Fibroblast of peridontal ligament (primary cell): ENCODE data around the gene CCDC178.
"Not testable (repeated sequence)": the region's sequence is repeated elsewhere in the genome, so short reads cannot be mapped to it uniquely, and the experiment has no call there.

ENCODE experiments used
- DNase-seq: peaks from one replicate; pipeline ENCODE4 v3.0.0-alpha.2; 2010; ENCODE audit errors: extremely low read depth

CCDC178 gene

DNA sequence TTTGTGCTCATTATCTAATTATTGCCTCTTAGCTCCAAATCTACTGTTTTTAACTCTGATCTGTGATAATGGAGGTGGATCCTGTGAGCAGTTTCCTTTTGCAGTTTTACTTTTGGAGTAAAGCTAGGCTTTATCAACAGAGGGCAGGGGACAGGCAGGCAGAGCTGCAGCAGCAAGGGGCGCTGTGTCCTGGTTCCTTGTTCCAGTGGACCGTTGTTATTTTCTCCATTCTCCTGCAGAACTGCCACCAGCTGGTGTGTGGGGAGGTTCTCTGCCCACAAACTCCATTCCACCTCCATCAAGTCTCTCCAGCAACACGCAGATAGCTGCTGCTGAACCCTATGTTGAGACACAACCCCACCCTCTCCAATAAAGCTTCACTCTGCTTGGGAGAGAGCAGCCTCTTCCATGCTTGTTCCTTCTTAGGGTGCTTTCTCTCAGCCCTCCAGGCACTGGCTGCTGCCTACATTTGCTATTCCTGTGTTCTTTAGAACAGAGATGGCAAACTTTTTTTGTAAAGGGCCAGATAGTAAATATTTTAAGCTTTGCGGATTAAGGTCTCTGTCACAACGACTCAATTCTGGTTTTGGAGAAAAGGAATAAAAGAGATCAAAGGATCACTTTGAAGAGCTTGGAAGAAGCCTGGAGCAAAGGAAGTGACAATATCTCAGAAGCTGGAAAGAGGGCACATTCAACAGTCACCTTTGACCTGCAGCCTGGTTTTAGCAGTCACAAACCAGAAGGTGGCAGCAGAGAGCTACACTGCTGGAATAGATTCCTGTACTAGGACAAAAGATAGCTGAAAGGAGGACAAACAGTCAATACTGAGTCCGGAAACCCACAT lies 208.8 kb downstream of the CCDC178 start:
- peak; percentile 80 for DNase-seq

DNA sequence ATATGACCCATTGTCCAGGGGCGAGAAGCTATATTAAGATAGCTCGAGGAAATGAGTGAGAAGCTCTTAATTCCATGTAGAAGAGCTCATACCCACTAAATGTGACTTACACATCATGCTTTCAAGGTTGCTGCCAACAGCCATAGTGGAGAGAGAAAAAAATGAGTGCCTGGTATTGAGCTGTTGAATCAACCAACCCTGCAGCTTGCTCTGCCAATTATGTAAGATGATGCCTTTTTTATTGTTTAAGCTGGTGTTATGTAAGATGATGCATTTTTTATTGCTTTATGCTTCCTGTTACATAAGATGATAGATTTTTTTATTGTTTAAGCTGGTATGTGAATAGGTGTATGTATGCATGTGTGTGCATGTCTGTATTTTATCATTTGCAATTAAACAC lies 228.2 kb downstream of the CCDC178 start:
- peak; percentile 2 for DNase-seq

DNA sequence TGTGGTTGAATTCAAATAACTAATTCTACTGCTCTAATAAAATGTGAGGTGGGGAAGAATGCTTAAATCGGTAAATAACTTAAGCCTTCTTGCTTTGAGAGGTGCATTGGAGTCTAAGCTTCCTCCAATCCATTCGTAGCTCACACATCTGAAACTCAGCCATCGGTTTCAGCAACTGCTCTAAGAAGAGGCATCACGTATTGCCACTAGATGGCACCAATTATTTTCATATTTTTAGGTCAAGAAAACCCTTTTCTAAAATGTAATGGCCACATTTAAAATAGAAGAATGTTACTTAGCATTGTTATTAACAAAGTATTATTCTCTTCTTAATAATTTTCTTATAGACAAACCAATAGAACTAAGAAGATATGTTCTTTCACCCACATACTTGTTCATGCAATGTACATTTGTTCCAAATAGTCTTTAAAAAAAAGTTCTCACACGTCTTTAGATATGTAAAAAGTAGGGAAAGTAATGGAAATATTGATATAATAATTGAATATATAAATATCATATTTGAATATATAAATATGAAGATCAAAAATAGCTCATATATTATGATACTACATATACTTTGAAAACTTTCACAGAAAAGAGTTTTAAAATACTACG lies 229.8 kb downstream of the CCDC178 start:
- peak; percentile 54 for DNase-seq

- no peak for DNase-seq
Observed at GRCh38 chr18:33205777-33206176, 234.7 kb downstream of the CCDC178 start.

DNA sequence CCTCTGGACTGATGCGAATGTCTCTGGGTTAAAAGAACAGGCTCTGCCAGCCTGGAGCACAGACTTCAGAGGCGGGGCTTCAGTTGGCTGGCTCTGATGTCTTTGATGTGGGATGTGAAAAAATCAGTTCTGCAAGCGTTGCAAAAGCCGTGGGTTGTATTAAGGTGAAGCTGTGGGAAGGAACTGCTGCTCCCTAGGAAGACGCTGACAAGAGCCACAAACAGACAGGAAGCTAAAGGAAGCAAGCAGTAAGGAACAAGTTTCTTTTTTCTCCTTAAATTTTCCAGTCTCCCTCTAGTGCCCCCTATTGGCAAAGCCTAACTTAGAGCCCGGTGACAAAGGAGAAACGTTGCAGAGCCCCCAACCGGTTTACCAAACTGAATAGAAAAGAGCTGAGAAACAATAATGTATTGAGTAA lies 239.0 kb downstream of the CCDC178 start:
- peak; percentile 69 for DNase-seq

GRCh38 chr18:33195795-33196194 lies 244.7 kb downstream of the CCDC178 start:
- no peak for DNase-seq

DNA sequence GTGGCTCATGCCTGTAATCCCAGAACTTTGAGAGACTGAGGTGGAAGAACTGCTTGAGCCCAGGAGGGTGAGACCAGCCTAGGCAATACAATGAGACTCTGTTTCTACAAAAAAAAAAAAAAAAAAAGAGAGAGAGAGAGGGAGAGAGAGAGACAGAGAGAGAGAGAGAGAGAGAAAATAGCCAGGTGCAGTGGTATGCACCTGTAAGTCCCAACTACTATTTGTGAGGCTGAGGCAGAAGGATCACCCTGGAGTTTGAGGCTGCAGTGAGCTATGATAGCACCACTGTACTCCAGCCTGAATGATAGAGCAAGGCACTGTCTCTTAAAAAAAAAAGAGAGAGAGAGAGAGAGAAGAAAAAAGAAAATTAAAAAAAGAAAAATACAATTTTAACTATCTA lies 245.7 kb downstream of the CCDC178 start:
- DNase-seq, result no peak

- no peak for DNase-seq
Observed at GRCh38 chr18:33184958-33185357, 255.6 kb downstream of the CCDC178 start.

DNA sequence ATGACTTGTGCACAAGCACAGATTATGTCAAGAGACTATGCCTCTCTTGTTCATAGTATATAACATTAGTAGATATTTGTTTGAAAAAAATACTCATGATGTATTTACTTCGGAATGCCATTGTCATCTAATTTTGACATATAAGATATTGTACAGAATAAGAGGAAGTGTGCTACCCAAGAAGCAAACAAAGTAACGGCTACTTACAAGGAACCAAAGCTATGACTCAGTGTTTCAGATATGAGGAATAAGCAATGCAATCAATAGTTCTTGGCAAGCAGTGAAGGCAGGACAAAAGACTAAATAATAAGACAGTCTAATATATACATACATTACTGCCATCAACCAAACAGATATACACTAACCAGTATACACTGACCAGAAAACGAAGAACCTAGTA lies 256.3 kb downstream of the CCDC178 start:
- DNase-seq, result no peak

DNA sequence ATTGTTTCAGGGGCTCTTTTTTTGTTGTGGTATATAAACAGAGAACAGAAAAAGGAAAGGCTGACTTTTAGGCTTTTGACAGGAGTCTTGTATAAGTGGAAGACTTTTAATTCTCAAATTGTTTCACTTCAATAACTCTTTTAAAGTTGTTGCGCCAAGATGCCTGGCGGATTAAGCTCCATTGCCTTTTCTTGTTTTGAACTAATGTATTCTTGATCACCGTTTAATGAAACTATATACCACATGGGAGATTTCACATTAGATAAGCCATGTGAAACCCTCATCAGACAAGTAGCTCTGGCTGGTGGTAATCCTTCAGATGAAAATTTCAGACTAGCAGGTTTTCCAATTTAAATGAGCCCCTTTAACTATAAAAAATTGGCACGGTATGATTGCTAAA lies 257.4 kb downstream of the CCDC178 start:
- DNase-seq, result no peak

GRCh38 chr18:33181016-33181415 lies 259.5 kb downstream of the CCDC178 start:
- no peak for DNase-seq

GRCh38 chr18:33169218-33169617 lies 271.3 kb downstream of the CCDC178 start:
- no peak for DNase-seq

GRCh38 chr18:33164121-33164520 lies 276.4 kb downstream of the CCDC178 start:
- DNase-seq, result not testable (repeated sequence)

DNA sequence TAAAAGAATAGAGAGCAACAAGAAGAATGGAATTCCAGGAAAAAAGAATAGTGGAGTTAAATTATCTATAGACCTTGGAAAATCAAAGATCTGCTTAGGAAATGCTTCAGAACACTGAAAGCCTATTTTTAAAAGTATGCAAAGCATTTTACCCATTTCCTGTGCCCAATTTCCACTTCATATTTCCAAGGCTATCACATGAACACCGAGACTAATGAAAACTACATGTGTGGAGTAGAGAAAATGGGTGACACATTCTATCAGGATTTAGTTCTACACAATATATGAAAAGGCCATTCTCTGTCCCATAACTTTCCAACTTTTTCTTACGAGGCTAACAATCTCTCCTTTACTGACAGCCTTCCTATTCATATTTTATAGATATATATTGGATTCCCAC lies 279.4 kb downstream of the CCDC178 start:
- peak; percentile 5 for DNase-seq

- no peak for DNase-seq
Observed at GRCh38 chr18:33159151-33159550, 281.4 kb downstream of the CCDC178 start.

DNA sequence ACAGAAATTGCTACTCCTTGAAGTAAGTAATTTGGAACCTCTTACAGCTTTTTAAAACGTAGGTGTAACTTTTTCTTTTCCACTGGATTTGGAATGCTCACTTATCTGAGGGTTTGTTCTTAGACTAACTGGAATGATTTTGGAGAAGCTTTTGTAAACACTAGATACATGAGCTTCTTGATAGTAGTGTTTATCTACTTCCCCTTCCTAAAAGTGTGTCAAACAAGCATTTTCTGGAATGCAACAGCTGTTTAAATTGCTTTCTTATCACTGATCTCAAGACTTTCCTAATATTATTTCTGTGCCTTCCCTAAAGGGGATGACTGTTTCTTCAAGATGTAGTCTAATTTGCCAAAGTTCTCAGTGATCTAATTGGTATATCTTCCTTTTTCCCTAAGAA lies 282.6 kb downstream of the CCDC178 start:
- no peak for DNase-seq

- no peak for DNase-seq
Observed at GRCh38 chr18:33156906-33157470, 283.5 kb downstream of the CCDC178 start.

DNA sequence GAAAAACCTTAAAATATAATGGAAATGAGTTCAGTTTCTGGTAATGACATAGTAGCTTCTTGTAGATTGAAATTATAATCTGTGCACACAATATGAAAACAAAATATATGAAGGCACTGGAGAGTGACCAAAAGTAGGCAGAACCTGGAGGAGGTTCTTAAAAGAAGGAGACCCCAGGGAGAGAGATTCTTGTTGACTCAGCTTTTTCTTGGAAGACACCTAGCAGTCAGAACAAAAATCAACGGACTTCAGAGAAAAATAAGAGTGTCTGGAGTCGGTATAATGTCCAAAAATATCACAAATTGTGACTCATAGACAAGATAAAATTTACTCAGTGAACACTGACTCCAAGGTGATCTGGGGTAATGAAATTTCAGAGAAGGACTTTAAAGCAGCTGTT lies 286.5 kb downstream of the CCDC178 start:
- DNase-seq, result no peak

DNA sequence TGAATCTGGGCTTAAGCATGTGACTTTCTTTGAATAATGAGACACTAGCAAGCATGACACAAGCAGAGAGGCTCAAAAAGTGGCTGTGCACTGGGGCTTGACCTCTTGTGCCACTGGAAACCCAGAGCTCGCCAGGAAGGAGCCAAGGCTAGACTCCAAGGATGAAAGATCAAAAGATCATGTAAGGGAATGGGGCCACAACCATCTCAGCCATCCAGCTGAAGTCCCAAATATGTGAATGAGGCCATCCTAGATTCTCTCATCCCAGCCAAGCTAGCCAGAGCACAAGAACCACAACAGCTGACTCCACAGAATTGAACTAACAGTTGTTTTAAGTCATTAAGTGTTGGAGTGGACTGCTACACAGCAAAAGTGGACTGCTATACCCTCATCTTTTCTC lies 288.1 kb downstream of the CCDC178 start:
- no peak for DNase-seq

GRCh38 chr18:33147811-33148210 lies 292.7 kb downstream of the CCDC178 start:
- DNase-seq, result not testable (repeated sequence)

- peak; percentile 51 for DNase-seq
Observed at GRCh38 chr18:33146014-33146413, 294.5 kb downstream of the CCDC178 start.

- DNase-seq, result peak; percentile 31
Observed at GRCh38 chr18:33135951-33136660, 304.4 kb downstream of the CCDC178 start.
